Measurements from ENCODE around the gene RPL32. TPM values are rescaled to one million over a fixed set of nuclear protein-coding genes. Genes with fewer than 3 reads are reported as not detected.
"Not testable (repeated sequence)": the region's sequence is repeated elsewhere in the genome, so short reads cannot be mapped to it uniquely, and the experiment has no call there.

Gene RPL32
- polyA plus RNA-seq, 3 donors from 2014 or later = 525 to 1,812 (median 1,173) TPM

DNA sequence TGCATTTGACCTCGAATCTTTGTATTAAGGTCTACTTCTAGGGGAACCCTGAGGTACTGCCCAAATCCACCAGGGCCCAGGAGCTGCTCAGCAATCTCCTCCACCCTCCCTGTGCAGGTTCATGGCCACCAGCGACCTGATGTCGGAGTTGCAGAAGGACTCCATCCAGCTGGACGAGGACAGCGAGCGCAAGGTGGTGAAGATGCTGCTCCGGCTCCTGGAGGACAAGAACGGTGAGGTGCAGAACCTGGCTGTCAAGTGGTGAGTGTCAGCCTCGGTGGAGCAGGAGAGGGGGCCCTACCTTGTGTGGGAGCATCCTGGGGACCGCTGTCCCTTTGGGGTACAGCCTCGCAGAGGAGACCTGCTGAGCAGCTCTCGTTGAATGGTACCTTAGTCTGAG, 38.0 kb downstream of the RPL32 start:
- Mint-ChIP-seq H3K36me3 (no peaks in the 10 kb centered on the region), H3K27ac (no peak overlapping the region), H3K9me3 (no peaks in the 10 kb centered on the region), H3K27me3 (ENCODE audit: low read depth in 3 of 3) (peaks cover 1 to 3% (median 2%) of the 10 kb centered on the region in 3 donors), H3K4me3 (no peak overlapping the region), H3K4me1 (no peaks in the 10 kb centered on the region)
- DNase-seq = no peak

- Mint-ChIP-seq H3K27ac (no peak overlapping the region), H3K4me1 (peaks cover 7 to 11% of the 10 kb centered on the region in 2 donors), H3K9me3 (no peaks in the 10 kb centered on the region), H3K27me3 (ENCODE audit: low read depth in 3 of 3) (peaks cover 2 to 11% (median 7%) of the 10 kb centered on the region in 3 donors), H3K36me3 (no peaks in the 10 kb centered on the region), H3K4me3 (no peak overlapping the region)
- no peak for DNase-seq
Measured at GRCh38 chr3:12799525-12800440, 41.6 kb downstream of the RPL32 start.

- Mint-ChIP-seq H3K4me3 (peak overlapping the region in 1 of 5 donors; percentile 69), H3K4me1 (peaks cover 7 to 11% of the 10 kb centered on the region in 2 donors), H3K27ac (no peak overlapping the region)
Measured at GRCh38 chr3:12798559-12799179, 42.7 kb downstream of the RPL32 start.

DNA sequence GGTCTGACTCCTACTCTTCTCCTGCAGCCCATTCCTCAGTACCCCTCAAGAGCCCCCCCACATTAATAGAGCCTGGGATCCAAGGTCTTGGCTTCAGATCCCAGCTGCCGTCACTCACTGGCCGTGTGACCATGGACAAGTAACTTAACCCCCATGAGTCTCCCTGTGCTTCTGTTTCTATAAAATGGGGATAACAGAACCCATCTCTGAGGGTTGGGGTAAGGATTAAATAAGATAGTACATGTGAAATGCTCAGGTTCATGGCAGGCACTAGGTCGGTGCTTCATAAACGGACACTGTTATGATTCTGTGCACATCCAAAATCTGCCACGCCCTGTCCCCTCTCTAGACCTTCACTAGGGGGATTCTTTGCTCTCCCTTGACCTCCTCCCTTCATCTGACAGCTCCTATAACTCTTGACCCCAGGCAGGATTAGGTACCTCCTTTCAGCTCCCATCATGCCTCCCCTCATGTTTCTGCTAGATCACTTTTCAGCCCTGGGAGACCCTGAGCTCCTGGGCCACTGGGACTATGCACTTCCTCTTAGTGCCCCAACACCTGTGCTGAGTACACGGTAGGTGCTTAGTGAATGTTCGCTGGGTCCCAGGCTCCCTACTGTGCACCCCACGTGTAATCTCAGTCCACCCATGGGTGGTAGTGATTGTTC, 43.3 kb downstream of the RPL32 start:
- Mint-ChIP-seq H3K4me1 (peaks cover 7 to 11% of the 10 kb centered on the region in 2 donors), H3K36me3 (no peaks in the 10 kb centered on the region), H3K9me3 (no peaks in the 10 kb centered on the region), H3K4me3 (peak overlapping the region; percentile 2 to 69 (median 57)), H3K27me3 (ENCODE audit: low read depth in 3 of 3) (peaks cover 2 to 11% (median 6%) of the 10 kb centered on the region in 3 donors), H3K27ac (peak overlapping the region in 3 of 6 donors; percentile 8 to 49 (median 47))
- no peak for DNase-seq

More at GRCh38 chr3:12798559-12799179, 42.7 kb downstream of the RPL32 start:
- H3K9me3 Mint-ChIP-seq = no peaks in the 10 kb centered on the region
- DNase-seq = no peak
- H3K27me3 Mint-ChIP-seq (ENCODE audit: low read depth in 3 of 3) = peaks cover 2 to 11% (median 5%) of the 10 kb centered on the region in 3 donors
- H3K36me3 Mint-ChIP-seq = no peaks in the 10 kb centered on the region

DNA sequence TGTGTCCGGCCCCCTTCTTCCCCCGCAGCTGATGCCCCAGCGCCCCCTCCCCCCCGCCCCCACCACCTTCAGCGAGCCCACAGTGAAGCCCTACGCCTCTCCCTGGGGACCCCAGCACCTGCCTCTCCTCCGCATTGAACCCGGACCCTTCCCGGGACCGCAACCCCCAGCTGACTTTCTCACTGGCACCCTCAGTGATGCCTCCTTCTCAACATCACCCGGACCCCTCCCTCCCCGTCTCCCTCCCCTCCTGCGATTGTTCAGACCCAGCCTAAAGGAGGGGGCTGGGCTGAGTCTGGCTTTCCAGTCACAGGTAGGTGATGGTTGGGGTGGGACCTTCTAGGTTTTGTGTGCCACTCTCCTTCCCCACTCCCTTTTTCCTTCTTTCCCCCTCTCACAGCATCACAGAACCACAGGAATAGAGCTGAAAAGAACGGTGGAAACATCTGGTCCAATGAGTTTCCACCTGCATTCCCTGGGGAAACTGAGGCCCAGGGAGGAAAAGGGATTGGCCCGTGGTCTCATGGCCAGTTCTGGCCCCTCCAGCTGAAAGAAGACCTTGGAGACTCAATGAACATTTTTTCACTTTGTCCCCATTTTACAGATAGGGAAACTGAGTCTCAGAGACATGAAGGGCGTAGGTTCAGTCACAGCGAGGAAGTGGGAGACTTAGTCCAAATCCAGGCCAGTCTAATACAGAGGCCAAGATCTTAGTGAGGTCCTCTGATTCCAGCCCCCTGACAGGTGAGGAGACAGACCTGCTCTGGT, 44.1 kb downstream of the RPL32 start:
- Mint-ChIP-seq H3K4me3 (peak overlapping the region; percentile 25 to 90 (median 69)), H3K36me3 (no peaks in the 10 kb centered on the region), H3K9me3 (no peaks in the 10 kb centered on the region), H3K4me1 (peaks cover 7 to 11% of the 10 kb centered on the region in 2 donors), H3K27ac (peak overlapping the region in 2 of 6 donors; percentile 34 to 49), H3K27me3 (ENCODE audit: low read depth in 3 of 3) (peaks cover 4 to 11% (median 6%) of the 10 kb centered on the region in 3 donors)
- no peak for DNase-seq

GRCh38 chr3:12796171-12797123, 44.9 kb downstream of the RPL32 start, which contains the start of gene CAND2:
Gene CAND2 (plus strand): TSS chr3:12796680. CDS start chr3:12796721, 41 bp downstream.
- peak; percentile 31 to 35 (median 34) for DNase-seq
- no peaks in the 10 kb centered on the region for H3K9me3 Mint-ChIP-seq
- peaks cover 5 to 11% (median 6%) of the 10 kb centered on the region in 3 donors for H3K27me3 Mint-ChIP-seq (ENCODE audit: low read depth in 3 of 3)
- H3K36me3 Mint-ChIP-seq = no peaks in the 10 kb centered on the region
- peak within 1 kb of the TSS; percentile 82 to 90 (median 85) for H3K4me3 Mint-ChIP-seq
- H3K4me1 Mint-ChIP-seq = peaks cover 7 to 11% of the 10 kb centered on the region in 2 donors
- H3K27ac Mint-ChIP-seq = peak within 1 kb of the TSS in 3 of 6 donors; percentile 32 to 49 (median 34)

DNA sequence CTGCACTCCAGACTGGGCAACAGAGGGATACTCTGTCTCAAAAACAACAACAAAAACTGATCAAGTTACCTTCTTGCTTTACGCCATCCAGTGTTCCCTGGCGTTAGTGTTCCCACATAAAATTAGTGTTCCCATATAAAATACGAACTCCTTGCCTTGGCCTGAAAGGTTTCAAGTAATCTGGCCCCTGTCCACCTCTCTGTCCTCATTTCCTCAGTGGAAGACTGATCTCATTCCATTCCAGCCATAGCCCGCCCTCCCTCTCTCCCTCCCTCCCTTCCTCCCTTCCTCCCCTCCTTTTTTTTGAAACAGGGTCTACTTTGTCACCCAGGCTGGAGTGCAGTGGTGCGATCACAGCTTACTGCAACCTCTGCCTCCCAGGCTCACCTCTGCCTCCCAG, 47.7 kb downstream of the RPL32 start:
- peaks cover 5 to 11% (median 9%) of the 10 kb centered on the region in 3 donors for H3K27me3 Mint-ChIP-seq (ENCODE audit: low read depth in 3 of 3)
- peaks cover 7 to 11% of the 10 kb centered on the region in 2 donors for H3K4me1 Mint-ChIP-seq
- H3K4me3 Mint-ChIP-seq = no peak overlapping the region
- no peak for DNase-seq
- no peak overlapping the region for H3K27ac Mint-ChIP-seq
- H3K9me3 Mint-ChIP-seq = no peaks in the 10 kb centered on the region
- no peaks in the 10 kb centered on the region for H3K36me3 Mint-ChIP-seq

DNA sequence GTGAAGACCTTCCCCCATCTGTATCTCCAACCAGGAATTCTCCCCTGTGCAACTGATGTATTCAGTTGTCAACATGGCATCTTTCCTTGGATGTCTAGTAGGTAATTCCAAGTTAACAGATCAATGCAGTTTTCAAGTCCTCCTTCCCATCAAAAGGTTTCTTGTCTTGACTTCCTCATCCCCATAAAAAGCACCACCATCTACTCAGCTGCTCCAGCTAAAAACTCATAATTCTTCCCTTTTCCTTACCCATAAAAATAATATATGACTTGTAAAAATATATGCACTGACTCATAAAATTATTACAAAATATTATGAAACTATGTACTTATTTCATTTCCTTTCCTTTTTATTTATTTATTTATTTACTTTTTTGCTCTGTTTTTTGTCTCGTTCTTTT, 49.9 kb downstream of the RPL32 start:
- peaks cover 7% of the 10 kb centered on the region in 2 donors for H3K4me1 Mint-ChIP-seq
- peaks cover 4 to 9% (median 8%) of the 10 kb centered on the region in 3 donors for H3K27me3 Mint-ChIP-seq (ENCODE audit: low read depth in 3 of 3)
- no peak overlapping the region for H3K4me3 Mint-ChIP-seq
- DNase-seq = no peak
- H3K9me3 Mint-ChIP-seq = no peaks in the 10 kb centered on the region
- H3K27ac Mint-ChIP-seq = peak overlapping the region in 1 of 6 donors; percentile 61
- no peaks in the 10 kb centered on the region for H3K36me3 Mint-ChIP-seq

GRCh38 chr3:12787967-12788690, 53.2 kb downstream of the RPL32 start:
- not testable (repeated sequence) for H3K27ac Mint-ChIP-seq; DNase-seq; H3K4me1 Mint-ChIP-seq; H3K27me3 Mint-ChIP-seq (ENCODE audit: low read depth in 3 of 3); H3K9me3 Mint-ChIP-seq; H3K36me3 Mint-ChIP-seq; H3K4me3 Mint-ChIP-seq

DNA sequence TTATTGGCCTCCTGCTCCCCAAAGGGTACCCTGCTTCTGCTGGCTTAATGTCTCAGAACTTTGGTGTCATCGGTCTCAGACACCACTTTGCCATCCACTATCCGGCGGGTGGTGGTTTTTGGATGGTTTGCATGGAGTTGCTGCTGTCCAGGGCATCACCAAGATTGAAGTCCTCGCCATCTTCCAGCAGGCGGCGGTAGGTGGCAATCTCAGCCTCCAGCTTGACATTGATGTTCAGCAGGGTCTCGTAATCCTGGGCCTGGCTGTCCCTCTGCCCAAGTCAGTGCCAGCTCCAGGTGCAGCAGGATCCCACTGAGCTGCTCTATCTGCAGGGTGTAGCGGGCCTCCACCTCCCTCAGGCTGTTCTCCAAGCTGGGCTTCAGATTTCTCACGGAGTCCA, 54.0 kb downstream of the RPL32 start:
- not testable (repeated sequence) for H3K9me3 Mint-ChIP-seq; H3K36me3 Mint-ChIP-seq; H3K4me3 Mint-ChIP-seq; H3K27me3 Mint-ChIP-seq (ENCODE audit: low read depth in 3 of 3); H3K4me1 Mint-ChIP-seq; H3K27ac Mint-ChIP-seq
- peak; percentile 24 to 53 (median 36) for DNase-seq

DNA sequence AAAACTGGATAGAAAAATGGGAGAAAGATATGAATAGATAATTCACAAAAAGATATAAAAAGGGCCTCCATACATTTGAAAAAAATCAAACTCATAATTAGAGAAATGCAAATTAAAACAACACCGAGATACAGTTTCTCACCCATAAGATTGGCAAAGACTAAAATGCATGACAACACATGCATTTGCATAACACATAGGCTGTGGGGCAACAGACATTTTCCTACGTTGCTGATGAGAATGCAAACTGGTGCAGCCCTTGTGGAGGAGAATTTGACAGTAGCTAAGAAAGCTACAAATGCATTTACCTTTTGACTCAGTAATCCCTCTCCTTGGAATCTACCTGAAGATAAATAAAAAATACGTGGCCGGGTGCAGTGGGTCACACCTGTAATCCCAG, 56.3 kb downstream of the RPL32 start:
- Mint-ChIP-seq H3K36me3 (no peaks in the 10 kb centered on the region), H3K4me3 (no peak overlapping the region), H3K9me3 (no peaks in the 10 kb centered on the region), H3K4me1 (no peaks in the 10 kb centered on the region), H3K27me3 (ENCODE audit: low read depth in 3 of 3) (peaks cover 3 to 10% (median 8%) of the 10 kb centered on the region in 3 donors), H3K27ac (no peak overlapping the region)
- DNase-seq = no peak
